Activated gamma-delta T cell (primary cell): Measurements from ENCODE around the gene RARG.

Source experiments
- DNase-seq: peaks from one replicate; lab custom pipeline; 2025; lab: John Stamatoyannopoulos, UW
- total RNA-seq, 2 donors: gene quantifications; one replicate each; lab custom pipeline; 2026; lab: John Stamatoyannopoulos, UW

RARG gene
- 47.7 to 58.6 reads per million in 2 donors for total RNA-seq

GRCh38 chr12:53231921-53232645 lies at the start of gene RARG:
RARG (minus strand) TSS chr12:53232209; CDS start chr12:53227545, 4,664 bp downstream.
- peak; percentile 55 for DNase-seq

GRCh38 chr12:53279888-53280498 lies 48.0 kb upstream of the RARG start:
- no peak for DNase-seq

- no peak for DNase-seq
These were observed 47.4 kb upstream of the RARG start for GRCh38 chr12:53279283-53279869.

GRCh38 chr12:53277981-53278380 lies 46.0 kb upstream of the RARG start:
- no peak for DNase-seq

GRCh38 chr12:53276511-53276910 lies 44.5 kb upstream of the RARG start:
- no peak for DNase-seq

- no peak for DNase-seq
These were observed 42.4 kb upstream of the RARG start for GRCh38 chr12:53274445-53274844.

- no peak for DNase-seq
These were observed 36.9 kb upstream of the RARG start for GRCh38 chr12:53268630-53269562.

- peak; percentile 71 for DNase-seq
These were observed 36.1 kb upstream of the RARG start, which contains the start of gene ESPL1 for GRCh38 chr12:53267999-53268629. ESPL1 (plus strand) TSS chr12:53268299; CDS start chr12:53268767, 468 bp downstream.

- DNase-seq, result no peak
These were observed 35.4 kb upstream of the RARG start for GRCh38 chr12:53267306-53267998.

- DNase-seq, result no peak
These were observed 33.8 kb upstream of the RARG start for GRCh38 chr12:53265783-53266182.

- no peak for DNase-seq
These were observed 27.9 kb upstream of the RARG start for GRCh38 chr12:53259891-53260290.

- no peak for DNase-seq
These were observed 26.8 kb upstream of the RARG start for GRCh38 chr12:53258541-53259539.

- no peak for DNase-seq
These were observed 24.0 kb upstream of the RARG start for GRCh38 chr12:53255996-53256395.

- no peak for DNase-seq
These were observed 23.0 kb upstream of the RARG start for GRCh38 chr12:53254816-53255545.

GRCh38 chr12:53253298-53253697 lies 21.3 kb upstream of the RARG start:
- DNase-seq, result no peak

GRCh38 chr12:53252349-53252916 lies 20.4 kb upstream of the RARG start:
- DNase-seq, result no peak

- DNase-seq, result peak; percentile 53
These were observed 19.7 kb upstream of the RARG start for GRCh38 chr12:53251477-53252348.
